SH-SY5Y (cell line): ENCODE data around the gene ANGPTL4.

Source experiments
- GATA2 ChIP-seq: IDR thresholded peaks from 2 replicates; pipeline ENCODE4 v1.6.1; 2011; ENCODE audit warnings: mild to moderate bottlenecking, low read depth, low read length
- GATA3 ChIP-seq: IDR thresholded peaks from 2 replicates; pipeline ENCODE4 v1.6.1; 2011; ENCODE audit warnings: low read depth, mild to moderate bottlenecking, low read length, moderate library complexity

DNA sequence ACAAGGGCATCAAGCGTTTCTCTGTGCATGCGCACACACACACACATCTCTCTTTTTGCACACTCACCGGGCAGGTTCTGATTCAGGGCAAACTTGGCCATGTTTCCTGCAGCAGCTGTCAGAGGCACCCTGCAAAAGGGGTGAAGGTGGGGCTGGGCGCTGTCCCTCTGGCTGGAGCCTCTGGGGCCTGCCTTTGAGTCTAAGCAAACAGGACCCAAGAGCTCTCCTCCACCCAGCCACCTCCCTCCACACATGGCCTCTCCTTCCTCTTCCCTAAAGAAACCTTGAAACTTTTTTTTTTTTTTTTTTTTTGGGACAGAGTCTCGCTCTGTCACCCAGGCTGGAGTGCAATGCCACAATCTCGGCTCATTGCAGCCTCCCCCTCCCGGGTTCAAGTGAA lies 26.2 kb upstream of the ANGPTL4 start:
- TF ChIP-seq GATA2, result no peak
- TF ChIP-seq GATA3, result no peak
